K562 (cell line): ENCODE results near the gene COLEC12. TPM values are rescaled to one million over a fixed set of nuclear protein-coding genes. Genes with fewer than 3 reads are reported as not detected.

ENCODE experiments used
- ATAC-seq: fragments of 200-7000 bp; cut with Tn5 transposase; 3 replicates; pipeline ENCODE4 v1.9.1; 2020; ENCODE audit warnings: moderate library complexity
- BruUV-seq: library from RNA; stranded (reverse); fragments of 400-500 nt; replicated peaks from 2 replicates; lab custom pipeline; 2021; lab: Mats Ljungman, UMichigan
- CTCF ChIA-PET: fragments of 300-600 bp; formaldehyde crosslinking; extraction: SDS; loops from one replicate; lab custom pipeline; 2021; ENCODE audit warnings: low intra/inter-chr PET ratio; lab: Yijun Ruan, JAX
- POLR2A ChIA-PET: fragments of 300-600, 350-650 bp; sonication (Branson Sonifier 250); formaldehyde crosslinking; extraction: SDS; loops from one replicate; lab custom pipeline; 2021; ENCODE audit warnings: antibody characterized with exemption, inconsistent platforms; lab: Yijun Ruan, JAX
- DNase-seq, 4 experiments: peaks; one replicate each; pipeline versions ENCODE4 v3.0.0 to v3.0.0-alpha.2; 2011 to 2018; ENCODE audit warnings: low spot score in 3 of 4, mixed read lengths in 3 of 4; ENCODE audit errors: extremely low read depth in 1 of 4
- FAIRE-seq: peaks from 2 replicates; lab custom pipeline; 2011; peaks lifted over from hg19 to GRCh38; lab: Jason Lieb, UNC
- H2AFZ ChIP-seq: 2 replicates; pipeline ENCODE4 v1.6.0; 2011; ENCODE audit warnings: low read depth, low read length, control low read depth, inconsistent platforms
- H3K27ac ChIP-seq: fragments of 200-600 bp; 3 replicates; pipeline ENCODE4 v1.8.0; 2011; ENCODE audit warnings: low read depth, mild to moderate bottlenecking, control low read depth, inconsistent platforms, low read length, moderate library complexity, mixed read lengths; ENCODE audit errors: extremely low read depth
- H3K27me3 ChIP-seq, 2 experiments: fragments of 300-600 bp in 1 of 2; 2 replicates in 1 of 2; 3 replicates in 1 of 2; pipeline versions ENCODE4 v1.6.0 to v1.8.0; 2011; ENCODE audit warnings: inconsistent platforms in 2 of 2, low read length in 2 of 2, mild to moderate bottlenecking in 1 of 2, mixed read lengths in 1 of 2, moderate library complexity in 1 of 2; ENCODE audit not compliant: control insufficient read depth in 2 of 2, insufficient read depth in 2 of 2
- H3K36me3 ChIP-seq: fragments of 300-600 bp; 3 replicates; pipeline ENCODE4 v1.8.0; 2011; ENCODE audit warnings: mild to moderate bottlenecking, low read length, inconsistent platforms; ENCODE audit not compliant: control insufficient read depth, insufficient read depth
- H3K4me1 ChIP-seq, 2 experiments: fragments of 200-600 bp in 1 of 2; replicated peaks in 1 of 2; 2 replicates in 1 of 2; 3 replicates in 1 of 2; pipeline versions ENCODE4 v1.5.1 to v1.8.0; 2011; ENCODE audit warnings: inconsistent platforms in 2 of 2, low read length in 2 of 2, mild to moderate bottlenecking in 1 of 2, mixed read lengths in 1 of 2, moderate library complexity in 1 of 2; ENCODE audit not compliant: control insufficient read depth in 2 of 2, insufficient read depth in 2 of 2
- H3K4me2 ChIP-seq: 2 replicates; pipeline ENCODE4 v1.6.1; 2011; ENCODE audit warnings: low read length, control low read depth, inconsistent platforms, mixed read lengths; ENCODE audit not compliant: insufficient read depth
- H3K4me3 ChIP-seq: fragments of 200-600 bp; sonication (generic), shearing (Covaris generic); 2 replicates; pipeline ENCODE4 v1.5.1; 2016; ENCODE audit warnings: control low read depth, inconsistent platforms
- H3K79me2 ChIP-seq: fragments of 200-600 bp; 3 replicates; pipeline ENCODE4 v1.8.0; 2011; ENCODE audit warnings: low read length, inconsistent platforms; ENCODE audit not compliant: control insufficient read depth, insufficient read depth
- H3K9ac ChIP-seq, 2 experiments: 2 replicates each; pipeline versions ENCODE4 v1.6.0 to v1.6.1; 2011; ENCODE audit warnings: low read depth in 2 of 2, low read length in 2 of 2, control low read depth in 1 of 2, inconsistent platforms in 1 of 2, mild to moderate bottlenecking in 1 of 2, mixed read lengths in 1 of 2; ENCODE audit not compliant: insufficient read depth in 1 of 2
- H3K9me1 ChIP-seq: one replicate; pipeline ENCODE4 v1.6.0; 2011; ENCODE audit warnings: inconsistent platforms, mild to moderate bottlenecking, low read length, moderate library complexity; ENCODE audit not compliant: control insufficient read depth, insufficient read depth
- H3K9me3 ChIP-seq: replicated peaks from 2 replicates; pipeline ENCODE4 v1.5.1; 2011; ENCODE audit warnings: low read depth, low read length, inconsistent platforms; ENCODE audit not compliant: control insufficient read depth, insufficient read depth
- H4K20me1 ChIP-seq: replicated peaks from 2 replicates; pipeline ENCODE4 v1.6.1; 2011; ENCODE audit warnings: low read length, inconsistent platforms, mixed read lengths; ENCODE audit not compliant: control insufficient read depth, insufficient read depth
- FOS ChIP-seq: IDR thresholded peaks from 3 replicates; pipeline ENCODE4 v1.6.1; 2011; ENCODE audit not compliant: insufficient read length; ENCODE audit errors: extremely low read depth
- WGBS: fragments of 100-300 bp; shearing (Covaris generic); methylation state at CpG from one replicate; pipeline ENCODE4 v1.1.6; 2016; ENCODE audit warnings: low coverage, mixed read lengths; ENCODE audit not compliant: insufficient coverage; ENCODE audit errors: missing lambda C conversion rate; 5-methylcytosine and 5-hydroxymethylcytosine counted together
- in situ Hi-C: fragments of 300-500 bp; cut with MboI; formaldehyde crosslinking; loops from 4 replicates; pipeline ENCODE4 v1.15.0; 2018; ENCODE audit warnings: inconsistent platforms, mixed read lengths
- intact Hi-C: fragments of 100-400 bp; cut with micrococcal nuclease; formaldehyde crosslinking; loops from 2 replicates; pipeline ENCODE4 v1.14.2; 2022
- polyA plus RNA-seq, 8 experiments: library from polyadenylated mRNA; depleted of rRNA in 4 of 8; stranded (reverse) in 5 of 8; unstranded in 3 of 8; fragments of >200 nt; fragmentation: Nextera tagmentation in 2 of 8; fragmentation: Illumina TruSeq in 1 of 8; extraction: Ambion mirVana in 2 of 8; extraction: Trizol in 1 of 8; gene quantifications; 2 replicates each; pipeline versions ENCODE4 v1.2.1 to v1.2.3, GENCODE V29; 2011 to 2014; ENCODE audit warnings: inconsistent platforms in 1 of 8, missing spikeins in 1 of 8
- total RNA-seq, 7 experiments: library from RNA; depleted of rRNA in 6 of 7; stranded (reverse); fragments of >200 nt in 6 of 7; fragmentation: Illumina TruSeq in 2 of 7; extraction: Trizol in 2 of 7; gene quantifications; 2 replicates each; pipeline versions ENCODE4 v1.2.1 to v1.2.3, GENCODE V29; 2011 to 2021; ENCODE audit warnings: low replicate concordance in 1 of 7
- TF ChIP-seq, protein P1 (sequence below): sonication (generic); formaldehyde crosslinking; IDR thresholded peaks from 2 replicates; pipeline ENCODE4 v1.8.0; 2022; ENCODE audit warnings: mild to moderate bottlenecking, missing genetic modification reagents, borderline replicate concordance
- TF ChIP-seq, protein P2 (sequence below), 2 experiments: fragments of 450-650 bp in 1 of 2; sonication (generic) in 1 of 2; formaldehyde crosslinking; conservative IDR thresholded peaks; 2 replicates each; pipeline versions ENCODE4 v1.4.0 to v1.8.1; 2020 to 2022; ENCODE audit warnings: mild to moderate bottlenecking in 1 of 2, missing genetic modification reagents in 1 of 2
- TF ChIP-seq, protein P3 (sequence below): fragments of 450-650 bp; IDR thresholded peaks from 2 replicates; pipeline ENCODE4 v1.6.1; 2016; ENCODE audit warnings: mild to moderate bottlenecking, moderate library complexity

COLEC12 gene
- total and polyA plus RNA-seq, 9 of the 15 experiments (the other 6 are each of a cell fraction or from before 2014, with no cell fraction given): 0.04 TPM; not detected in 8

DNA sequence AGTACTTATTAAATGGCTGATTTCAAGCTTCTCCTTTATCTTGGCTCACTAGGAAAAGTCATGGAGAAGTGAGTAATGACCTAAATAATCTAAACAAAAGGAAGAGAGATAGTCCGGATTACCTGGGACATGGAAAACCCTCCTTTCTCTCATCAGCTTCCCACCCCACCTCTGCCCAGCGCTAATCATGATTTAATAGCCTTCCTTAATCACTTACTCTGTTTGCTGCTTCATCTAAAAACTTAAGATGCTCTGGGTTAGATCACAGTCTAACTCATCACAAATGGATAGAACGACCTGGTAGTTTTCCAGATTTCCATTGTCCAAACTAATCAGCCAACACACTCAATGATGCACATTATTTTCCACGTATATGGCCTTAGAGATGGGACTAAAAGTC is 144.8 kb downstream of the COLEC12 start (continued):
- TF ChIP-seq, protein P1, sequence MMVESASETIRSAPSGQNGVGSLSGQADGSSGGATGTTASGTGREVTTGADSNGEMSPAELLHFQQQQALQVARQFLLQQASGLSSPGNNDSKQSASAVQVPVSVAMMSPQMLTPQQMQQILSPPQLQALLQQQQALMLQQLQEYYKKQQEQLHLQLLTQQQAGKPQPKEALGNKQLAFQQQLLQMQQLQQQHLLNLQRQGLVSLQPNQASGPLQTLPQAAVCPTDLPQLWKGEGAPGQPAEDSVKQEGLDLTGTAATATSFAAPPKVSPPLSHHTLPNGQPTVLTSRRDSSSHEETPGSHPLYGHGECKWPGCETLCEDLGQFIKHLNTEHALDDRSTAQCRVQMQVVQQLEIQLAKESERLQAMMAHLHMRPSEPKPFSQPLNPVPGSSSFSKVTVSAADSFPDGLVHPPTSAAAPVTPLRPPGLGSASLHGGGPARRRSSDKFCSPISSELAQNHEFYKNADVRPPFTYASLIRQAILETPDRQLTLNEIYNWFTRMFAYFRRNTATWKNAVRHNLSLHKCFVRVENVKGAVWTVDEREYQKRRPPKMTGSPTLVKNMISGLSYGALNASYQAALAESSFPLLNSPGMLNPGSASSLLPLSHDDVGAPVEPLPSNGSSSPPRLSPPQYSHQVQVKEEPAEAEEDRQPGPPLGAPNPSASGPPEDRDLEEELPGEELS: no peak
- TF ChIP-seq FOS: no peak

DNA sequence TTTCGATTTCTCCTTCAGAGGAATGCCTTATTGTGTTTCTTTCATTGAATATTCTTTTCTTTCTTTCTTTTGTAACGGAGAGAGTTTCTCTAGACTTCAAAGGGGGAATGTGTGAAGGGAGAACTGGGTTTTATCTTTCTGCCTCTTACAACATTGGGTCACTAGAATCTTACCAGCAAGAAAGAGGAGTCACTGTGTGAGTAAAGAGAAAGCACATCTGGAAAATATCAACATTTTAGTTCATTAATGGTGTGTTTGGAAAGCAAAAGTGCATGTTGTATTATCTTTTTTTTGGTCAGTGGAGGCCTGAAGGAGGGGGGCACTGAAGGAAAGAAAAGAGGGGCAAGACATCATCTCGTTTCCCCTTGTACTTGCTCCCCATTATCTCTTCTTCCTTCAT is 146.0 kb downstream of the COLEC12 start:
- H4K20me1 ChIP-seq: no peaks in the 10 kb centered on the region
- CTCF ChIA-PET: no interaction called here
- H3K79me2 ChIP-seq: no peaks in the 10 kb centered on the region
- POLR2A ChIA-PET: interaction anchor here (1.1 kb wide), 1 partner anchor 24 kb away, joined by 3 read pairs; no protein-coding TSS in a partner anchor
- FAIRE-seq (no peak), DNase-seq (no peak), ATAC-seq (no peak)
- H3K4me2 ChIP-seq: no peak overlapping the region
- H3K4me3 ChIP-seq: no peak overlapping the region
- no peaks in the 10 kb centered on the region for H3K9me3 ChIP-seq
- no peak overlapping the region for H3K27ac ChIP-seq
- intact Hi-C loops (no loop called here), in situ Hi-C loops (no loop called here)
- BruUV-seq: no TSS peak
- H2AFZ ChIP-seq: no peak overlapping the region
- no peak overlapping the region for H3K9ac ChIP-seq
- no peaks in the 10 kb centered on the region for H3K36me3 ChIP-seq
- no peaks in the 10 kb centered on the region for H3K9me1 ChIP-seq
- peaks cover 12 to 13% of the 10 kb centered on the region in 2 experiments; a peak in 4 of 5 replicates for H3K27me3 ChIP-seq
- no peaks in the 10 kb centered on the region for H3K4me1 ChIP-seq
- 0% methylated on average over 3 of the region's 3 CpGs for WGBS
- TF ChIP-seq, protein P2, sequence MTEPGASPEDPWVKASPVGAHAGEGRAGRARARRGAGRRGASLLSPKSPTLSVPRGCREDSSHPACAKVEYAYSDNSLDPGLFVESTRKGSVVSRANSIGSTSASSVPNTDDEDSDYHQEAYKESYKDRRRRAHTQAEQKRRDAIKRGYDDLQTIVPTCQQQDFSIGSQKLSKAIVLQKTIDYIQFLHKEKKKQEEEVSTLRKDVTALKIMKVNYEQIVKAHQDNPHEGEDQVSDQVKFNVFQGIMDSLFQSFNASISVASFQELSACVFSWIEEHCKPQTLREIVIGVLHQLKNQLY (CRISPR knock-in tag; conservative IDR thresholded peaks at IDR 0.05): no peak
- TF ChIP-seq, protein P3, sequence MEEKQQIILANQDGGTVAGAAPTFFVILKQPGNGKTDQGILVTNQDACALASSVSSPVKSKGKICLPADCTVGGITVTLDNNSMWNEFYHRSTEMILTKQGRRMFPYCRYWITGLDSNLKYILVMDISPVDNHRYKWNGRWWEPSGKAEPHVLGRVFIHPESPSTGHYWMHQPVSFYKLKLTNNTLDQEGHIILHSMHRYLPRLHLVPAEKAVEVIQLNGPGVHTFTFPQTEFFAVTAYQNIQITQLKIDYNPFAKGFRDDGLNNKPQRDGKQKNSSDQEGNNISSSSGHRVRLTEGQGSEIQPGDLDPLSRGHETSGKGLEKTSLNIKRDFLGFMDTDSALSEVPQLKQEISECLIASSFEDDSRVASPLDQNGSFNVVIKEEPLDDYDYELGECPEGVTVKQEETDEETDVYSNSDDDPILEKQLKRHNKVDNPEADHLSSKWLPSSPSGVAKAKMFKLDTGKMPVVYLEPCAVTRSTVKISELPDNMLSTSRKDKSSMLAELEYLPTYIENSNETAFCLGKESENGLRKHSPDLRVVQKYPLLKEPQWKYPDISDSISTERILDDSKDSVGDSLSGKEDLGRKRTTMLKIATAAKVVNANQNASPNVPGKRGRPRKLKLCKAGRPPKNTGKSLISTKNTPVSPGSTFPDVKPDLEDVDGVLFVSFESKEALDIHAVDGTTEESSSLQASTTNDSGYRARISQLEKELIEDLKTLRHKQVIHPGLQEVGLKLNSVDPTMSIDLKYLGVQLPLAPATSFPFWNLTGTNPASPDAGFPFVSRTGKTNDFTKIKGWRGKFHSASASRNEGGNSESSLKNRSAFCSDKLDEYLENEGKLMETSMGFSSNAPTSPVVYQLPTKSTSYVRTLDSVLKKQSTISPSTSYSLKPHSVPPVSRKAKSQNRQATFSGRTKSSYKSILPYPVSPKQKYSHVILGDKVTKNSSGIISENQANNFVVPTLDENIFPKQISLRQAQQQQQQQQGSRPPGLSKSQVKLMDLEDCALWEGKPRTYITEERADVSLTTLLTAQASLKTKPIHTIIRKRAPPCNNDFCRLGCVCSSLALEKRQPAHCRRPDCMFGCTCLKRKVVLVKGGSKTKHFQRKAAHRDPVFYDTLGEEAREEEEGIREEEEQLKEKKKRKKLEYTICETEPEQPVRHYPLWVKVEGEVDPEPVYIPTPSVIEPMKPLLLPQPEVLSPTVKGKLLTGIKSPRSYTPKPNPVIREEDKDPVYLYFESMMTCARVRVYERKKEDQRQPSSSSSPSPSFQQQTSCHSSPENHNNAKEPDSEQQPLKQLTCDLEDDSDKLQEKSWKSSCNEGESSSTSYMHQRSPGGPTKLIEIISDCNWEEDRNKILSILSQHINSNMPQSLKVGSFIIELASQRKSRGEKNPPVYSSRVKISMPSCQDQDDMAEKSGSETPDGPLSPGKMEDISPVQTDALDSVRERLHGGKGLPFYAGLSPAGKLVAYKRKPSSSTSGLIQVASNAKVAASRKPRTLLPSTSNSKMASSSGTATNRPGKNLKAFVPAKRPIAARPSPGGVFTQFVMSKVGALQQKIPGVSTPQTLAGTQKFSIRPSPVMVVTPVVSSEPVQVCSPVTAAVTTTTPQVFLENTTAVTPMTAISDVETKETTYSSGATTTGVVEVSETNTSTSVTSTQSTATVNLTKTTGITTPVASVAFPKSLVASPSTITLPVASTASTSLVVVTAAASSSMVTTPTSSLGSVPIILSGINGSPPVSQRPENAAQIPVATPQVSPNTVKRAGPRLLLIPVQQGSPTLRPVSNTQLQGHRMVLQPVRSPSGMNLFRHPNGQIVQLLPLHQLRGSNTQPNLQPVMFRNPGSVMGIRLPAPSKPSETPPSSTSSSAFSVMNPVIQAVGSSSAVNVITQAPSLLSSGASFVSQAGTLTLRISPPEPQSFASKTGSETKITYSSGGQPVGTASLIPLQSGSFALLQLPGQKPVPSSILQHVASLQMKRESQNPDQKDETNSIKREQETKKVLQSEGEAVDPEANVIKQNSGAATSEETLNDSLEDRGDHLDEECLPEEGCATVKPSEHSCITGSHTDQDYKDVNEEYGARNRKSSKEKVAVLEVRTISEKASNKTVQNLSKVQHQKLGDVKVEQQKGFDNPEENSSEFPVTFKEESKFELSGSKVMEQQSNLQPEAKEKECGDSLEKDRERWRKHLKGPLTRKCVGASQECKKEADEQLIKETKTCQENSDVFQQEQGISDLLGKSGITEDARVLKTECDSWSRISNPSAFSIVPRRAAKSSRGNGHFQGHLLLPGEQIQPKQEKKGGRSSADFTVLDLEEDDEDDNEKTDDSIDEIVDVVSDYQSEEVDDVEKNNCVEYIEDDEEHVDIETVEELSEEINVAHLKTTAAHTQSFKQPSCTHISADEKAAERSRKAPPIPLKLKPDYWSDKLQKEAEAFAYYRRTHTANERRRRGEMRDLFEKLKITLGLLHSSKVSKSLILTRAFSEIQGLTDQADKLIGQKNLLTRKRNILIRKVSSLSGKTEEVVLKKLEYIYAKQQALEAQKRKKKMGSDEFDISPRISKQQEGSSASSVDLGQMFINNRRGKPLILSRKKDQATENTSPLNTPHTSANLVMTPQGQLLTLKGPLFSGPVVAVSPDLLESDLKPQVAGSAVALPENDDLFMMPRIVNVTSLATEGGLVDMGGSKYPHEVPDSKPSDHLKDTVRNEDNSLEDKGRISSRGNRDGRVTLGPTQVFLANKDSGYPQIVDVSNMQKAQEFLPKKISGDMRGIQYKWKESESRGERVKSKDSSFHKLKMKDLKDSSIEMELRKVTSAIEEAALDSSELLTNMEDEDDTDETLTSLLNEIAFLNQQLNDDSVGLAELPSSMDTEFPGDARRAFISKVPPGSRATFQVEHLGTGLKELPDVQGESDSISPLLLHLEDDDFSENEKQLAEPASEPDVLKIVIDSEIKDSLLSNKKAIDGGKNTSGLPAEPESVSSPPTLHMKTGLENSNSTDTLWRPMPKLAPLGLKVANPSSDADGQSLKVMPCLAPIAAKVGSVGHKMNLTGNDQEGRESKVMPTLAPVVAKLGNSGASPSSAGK: no peak
